ENCODE measurements around the gene TLX3. TPM values are rescaled to one million over a fixed set of nuclear protein-coding genes. Genes with fewer than 3 reads are reported as not detected.
"Not testable (repeated sequence)": the region's sequence is repeated elsewhere in the genome, so short reads cannot be mapped to it uniquely, and the experiment has no call there.

TLX3 gene
- polyA plus RNA-seq, 3 donors from 2014 or later = not detected

DNA sequence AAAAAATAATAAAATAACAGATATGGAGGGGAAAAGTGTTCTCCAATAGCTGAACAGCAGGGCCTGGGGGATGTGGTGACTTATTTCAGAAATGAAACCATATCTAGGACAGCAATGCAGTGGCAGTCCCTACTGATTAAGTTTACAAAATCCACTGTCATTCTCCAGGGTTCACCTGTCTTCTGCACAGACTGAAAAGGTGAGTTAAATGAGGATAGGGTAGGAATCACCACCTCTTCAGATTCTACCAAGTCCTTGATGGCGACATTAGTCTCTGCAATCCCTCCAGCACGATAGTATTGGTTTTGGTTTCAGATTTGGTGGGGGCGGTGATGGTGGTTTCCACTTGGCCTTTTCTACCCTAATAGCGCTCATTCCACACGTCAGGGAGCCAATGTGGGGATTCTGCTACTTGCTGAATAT is 46.3 kb downstream of the TLX3 start:
- Mint-ChIP-seq H3K36me3 (no peaks in the 10 kb centered on the region), H3K27me3 (ENCODE audit: low read depth in 3 of 3) (peaks cover 1 to 4% (median 4%) of the 10 kb centered on the region in 3 donors), H3K27ac (peak overlapping the region in 3 of 6 donors; percentile 28 to 76 (median 66)), H3K4me1 (no peaks in the 10 kb centered on the region), H3K9me3 (peaks cover 0 to 3% (median 0%) of the 10 kb centered on the region in 6 donors), H3K4me3 (peak overlapping the region in 3 of 5 donors; percentile 33 to 85 (median 36))
- DNase-seq = peak in 1 of 3 donors; percentile 32

GRCh38 chr5:171357843-171358242 is 48.8 kb downstream of the TLX3 start:
- Mint-ChIP-seq H3K27ac (no peak overlapping the region), H3K4me1 (no peaks in the 10 kb centered on the region), H3K4me3 (no peak overlapping the region), H3K36me3 (no peaks in the 10 kb centered on the region), H3K27me3 (ENCODE audit: low read depth in 3 of 3) (peaks cover 1 to 6% (median 2%) of the 10 kb centered on the region in 3 donors), H3K9me3 (peaks cover 0 to 3% (median 0%) of the 10 kb centered on the region in 6 donors)
- no peak for DNase-seq

- H3K27me3 Mint-ChIP-seq (ENCODE audit: low read depth in 3 of 3) = peaks cover 4 to 11% (median 7%) of the 10 kb centered on the region in 3 donors
- not testable (repeated sequence) for H3K36me3 Mint-ChIP-seq, H3K9me3 Mint-ChIP-seq
Observed at GRCh38 chr5:171361151-171361550, 52.1 kb downstream of the TLX3 start.

More at GRCh38 chr5:171361151-171361550, 52.1 kb downstream of the TLX3 start:
- H3K27ac Mint-ChIP-seq, DNase-seq, H3K4me1 Mint-ChIP-seq, H3K4me3 Mint-ChIP-seq: not testable (repeated sequence)

Other genes with a start within 250 kb of the TLX3 start
- 100 to 1,000 TPM; 274 to 417 (median 355) TPM for gene NPM1, start 78.6 kb downstream of the TLX3 start, polyA plus RNA-seq
- not detected for gene FGF18, start 110.4 kb downstream of the TLX3 start, polyA plus RNA-seq

All from immature natural killer cell (primary cell).